Measurements from ENCODE around the gene GOT2. TPM values are rescaled to one million over a fixed set of nuclear protein-coding genes. Genes with fewer than 3 reads are reported as not detected.

Gene GOT2
- total and polyA plus RNA-seq, 2 of the 8 experiments (the other 6 are each of a cell fraction or from before 2014, with no cell fraction given), result 62.9 to 223 TPM

- ChIA-PET POLR2A (ENCODE audit: partially characterized antibody) (interaction anchor here (1.0 to 1.1 kb wide), 3 partner anchors 31 to 169 kb away, joined by 3 to 4 read pairs (median 3); no protein-coding TSS in a partner anchor), CTCF (ENCODE audit: partially characterized antibody) (interaction anchor here (0.6 to 2.4 kb wide), 34 partner anchors 9 to 497 kb away, joined by 3 to 18 read pairs (median 4); partner anchors contain the start of genes GOT2 and SLC38A7)
- WGBS, 2 experiments (ENCODE audit: extremely low coverage in 1 of 2, insufficient coverage in 1 of 2, insufficient read length in 1 of 2, insufficient replicate concordance in 2 of 2, low coverage in 1 of 2, low lambda C conversion rate in 2 of 2, missing lambda C conversion rate in 1 of 2), result 87% methylated on average over 7 of the region's 7 CpGs; no CpG with 5 or more reads in 1 of the 2 experiments
- no peak overlapping the region for H3K4me2 ChIP-seq (ENCODE audit: insufficient read depth in 1 of 2, low read depth in 2 of 2, low read length in 2 of 2)
- H3K4me1 ChIP-seq (replicated peaks in 1 of 4; ENCODE audit: control insufficient read depth in 3 of 4, insufficient read depth in 4 of 4, low read length in 3 of 4), result peaks cover 0 to 5% (median 2%) of the 10 kb centered on the region in 4 experiments; a peak in 3 of 7 replicates
- no peak overlapping the region for H2BK20ac ChIP-seq (ENCODE audit: low read length)
- H2AK5ac ChIP-seq (ENCODE audit: low read depth, low read length), result no peak overlapping the region
- H4K91ac ChIP-seq (replicated peaks; ENCODE audit: insufficient read length, low read length), result no peak overlapping the region
- no peak overlapping the region for H3K14ac ChIP-seq (ENCODE audit: insufficient read length)
- H3K27ac ChIP-seq (ENCODE audit: low read depth, low read length), result no peak overlapping the region
- no peaks in the 10 kb centered on the region for H3K79me1 ChIP-seq (ENCODE audit: low read depth, low read length)
- H2BK15ac ChIP-seq (ENCODE audit: low read length), result no peak overlapping the region
- H4K20me1 ChIP-seq (replicated peaks in 1 of 2; ENCODE audit: control insufficient read depth in 1 of 2, insufficient read depth in 2 of 2, low read length in 2 of 2), result no peaks in the 10 kb centered on the region
- no peak overlapping the region for H2AFZ ChIP-seq (ENCODE audit: low read length)
- no peak overlapping the region for H2BK5ac ChIP-seq (ENCODE audit: low read depth, low read length)
- no peak for FAIRE-seq
- H3K23ac ChIP-seq (ENCODE audit: insufficient read length), result no peak overlapping the region
- no peaks in the 10 kb centered on the region; the same call in 1 of the 2 replicates for H3K23me2 ChIP-seq (ENCODE audit: low read depth, low read length)
- H3K4me3 ChIP-seq (ENCODE audit: extremely low read depth in 1 of 4, insufficient read depth in 2 of 4, low read depth in 3 of 4, low read length in 4 of 4), result no peak overlapping the region
- H4K5ac ChIP-seq (ENCODE audit: insufficient read length, low read depth, low read length), result no peak overlapping the region
- no peaks in the 10 kb centered on the region for H3K36me3 ChIP-seq (ENCODE audit: control insufficient read depth in 2 of 4, insufficient read depth in 4 of 4, low read length in 3 of 4)
- no peak overlapping the region for H3K4ac ChIP-seq (replicated peaks; ENCODE audit: insufficient read length, low read depth, low read length)
- H3K79me2 ChIP-seq (ENCODE audit: control insufficient read depth in 1 of 2, insufficient read depth in 2 of 2, low read length in 2 of 2), result no peaks in the 10 kb centered on the region
- no peak for DNase-seq (ENCODE audit: low read depth in 1 of 2, low spot score in 2 of 2)
- H3K9me3 ChIP-seq (ENCODE audit: insufficient read depth in 2 of 2, low read depth in 1 of 2, low read length in 1 of 2), result no peaks in the 10 kb centered on the region
- H3K9ac ChIP-seq (replicated peaks in 1 of 4; ENCODE audit: extremely low read depth in 1 of 4, low read depth in 3 of 4, low read length in 3 of 4), result no peak overlapping the region
- H2BK12ac ChIP-seq (ENCODE audit: low read depth, low read length), result no peak overlapping the region
- H4K8ac ChIP-seq (ENCODE audit: extremely low read depth, insufficient read depth, low read length), result no peak overlapping the region
- no peak overlapping the region for H3K18ac ChIP-seq (ENCODE audit: extremely low read depth, low read length)
- no peak for TF ChIP-seq POU5F1 (IDR thresholded peaks at IDR 0.05; ENCODE audit: low read depth, low read length)
- H3K27me3 ChIP-seq (replicated peaks in 1 of 4; ENCODE audit: control insufficient read depth in 3 of 4, extremely low read depth in 1 of 4, insufficient read depth in 3 of 4, low read length in 3 of 4), result no peaks in the 10 kb centered on the region
- no peak overlapping the region for H2BK120ac ChIP-seq (replicated peaks; ENCODE audit: low read depth, low read length)
- no peak overlapping the region for H3K56ac ChIP-seq (replicated peaks; ENCODE audit: insufficient read length, low read depth, low read length)
Measured at GRCh38 chr16:58756650-58757332, 22.7 kb upstream of the GOT2 start.
